Neural progenitor cell (in vitro differentiated cells): ENCODE measurements around the gene MVK. TPM values are rescaled to one million over a fixed set of nuclear protein-coding genes. Genes with fewer than 3 reads are reported as not detected.

Experiments used
- DNase-seq: peaks from one replicate; pipeline ENCODE4 v3.0.0-alpha.2; 2016; ENCODE audit warnings: low spot score
- H2AFZ ChIP-seq: fragments of 200-600 bp; sonication (generic); replicated peaks from 2 replicates; pipeline ENCODE4 v1.6.1; 2016; ENCODE audit warnings: antibody characterized with exemption
- H3F3A ChIP-seq: fragments of 200-600 bp; sonication (generic); 2 replicates; pipeline ENCODE4 v1.6.1; 2016; ENCODE audit warnings: antibody characterized with exemption, low read depth
- H3K27ac ChIP-seq: fragments of 200-600 bp; sonication (generic); 2 replicates; pipeline ENCODE4 v1.5.1; 2016; ENCODE audit warnings: mild to moderate bottlenecking
- H3K27me3 ChIP-seq: fragments of 200-600 bp; sonication (generic); 2 replicates; pipeline ENCODE4 v1.6.1; 2016; ENCODE audit warnings: mild to moderate bottlenecking, moderate library complexity
- H3K36me3 ChIP-seq: fragments of 200-600 bp; sonication (generic); 2 replicates; pipeline ENCODE4 v1.5.1; 2016
- H3K4me1 ChIP-seq: fragments of 200-600 bp; sonication (generic); 2 replicates; pipeline ENCODE4 v1.6.1; 2016; ENCODE audit warnings: mixed run types
- H3K4me2 ChIP-seq: fragments of 200-600 bp; sonication (generic); 2 replicates; pipeline ENCODE4 v1.6.1; 2016
- H3K4me3 ChIP-seq: fragments of 200-600 bp; sonication (generic); 2 replicates; pipeline ENCODE4 v1.5.1; 2016
- H3K79me2 ChIP-seq: fragments of 200-600 bp; sonication (generic); 2 replicates; pipeline ENCODE4 v1.6.1; 2016; ENCODE audit warnings: low read depth
- H3K9ac ChIP-seq: fragments of 200-600 bp; sonication (generic); 2 replicates; pipeline ENCODE4 v1.6.1; 2016
- H3K9me3 ChIP-seq: fragments of 200-600 bp; sonication (generic); 2 replicates; pipeline ENCODE4 v1.5.1; 2016; ENCODE audit warnings: low read depth
- H4K20me1 ChIP-seq: fragments of 200-600 bp; sonication (generic); 2 replicates; pipeline ENCODE4 v1.6.1; 2016; ENCODE audit warnings: low read depth
- H3K27ac Mint-ChIP-seq: 3 replicates; pipeline ENCODE4 v1.8.0; 2021; ENCODE audit warnings: mixed read lengths
- H3K27me3 Mint-ChIP-seq: 2 replicates; pipeline ENCODE4 v1.8.0; 2022; ENCODE audit warnings: low read depth, mild to moderate bottlenecking, inconsistent platforms, moderate library complexity, mixed read lengths; ENCODE audit not compliant: insufficient read depth
- H3K36me3 Mint-ChIP-seq: 3 replicates; pipeline ENCODE4 v1.8.0; 2021; ENCODE audit warnings: mixed read lengths
- H3K4me1 Mint-ChIP-seq: 3 replicates; pipeline ENCODE4 v1.8.0; 2021; ENCODE audit warnings: mixed read lengths
- H3K4me3 Mint-ChIP-seq: 3 replicates; pipeline ENCODE4 v1.8.0; 2021; ENCODE audit warnings: mild to moderate bottlenecking, moderate library complexity, mixed read lengths
- H3K9me3 Mint-ChIP-seq: 3 replicates; pipeline ENCODE4 v1.8.0; 2020; ENCODE audit warnings: mixed read lengths
- EZH2 ChIP-seq: fragments of 200-600 bp; sonication (generic); IDR thresholded peaks from 2 replicates; pipeline ENCODE4 v1.6.1; 2017; ENCODE audit warnings: antibody characterized with exemption, mild to moderate bottlenecking, moderate library complexity
- EZH2phosphoT487 ChIP-seq: fragments of 200-600 bp; sonication (generic); IDR thresholded peaks from 2 replicates; pipeline ENCODE4 v1.6.1; 2017; ENCODE audit warnings: antibody characterized with exemption
- total RNA-seq: library from RNA; depleted of rRNA; stranded (reverse); fragments of >200 nt; gene quantifications from 2 replicates; pipeline ENCODE4 v1.2.3, GENCODE V29; 2015; ENCODE audit warnings: low replicate concordance
- TF ChIP-seq, protein P1 (sequence below): fragments of 200-600 bp; sonication (generic); IDR thresholded peaks from 2 replicates; pipeline ENCODE4 v1.5.1; 2017; ENCODE audit warnings: antibody characterized with exemption, mild to moderate bottlenecking

The MVK gene
- total RNA-seq, 1 donor from 2014 or later = 8.3 TPM

DNA sequence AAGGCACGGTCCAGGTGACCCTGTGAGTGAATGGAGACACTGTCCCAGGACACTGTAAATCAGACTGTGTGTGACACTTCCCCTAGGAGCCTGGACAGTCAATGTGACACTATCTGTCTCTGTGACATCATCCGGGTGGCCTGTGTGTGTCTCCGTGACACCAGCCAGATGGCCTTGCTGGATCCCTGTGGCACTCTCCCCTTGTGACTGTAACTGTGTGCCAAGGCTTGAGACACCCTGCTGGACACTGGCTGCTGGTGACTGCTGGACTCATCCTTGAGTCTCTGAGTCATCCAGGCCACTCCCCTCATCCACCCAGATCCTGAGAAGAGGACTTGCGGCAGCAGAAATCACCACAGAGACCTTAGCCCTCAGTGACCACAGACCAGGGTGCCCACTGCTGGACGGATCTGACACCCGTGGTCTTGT, 51.6 kb downstream of the MVK start:
- H3K9me3 Mint-ChIP-seq = peaks cover 2% of the 10 kb centered on the region
- H3K27ac Mint-ChIP-seq = peak overlapping the region; percentile 90
- H3K4me1 ChIP-seq = peaks cover 44% of the 10 kb centered on the region
- TF ChIP-seq EZH2phosphoT487 = no peak
- TF ChIP-seq, protein P1, sequence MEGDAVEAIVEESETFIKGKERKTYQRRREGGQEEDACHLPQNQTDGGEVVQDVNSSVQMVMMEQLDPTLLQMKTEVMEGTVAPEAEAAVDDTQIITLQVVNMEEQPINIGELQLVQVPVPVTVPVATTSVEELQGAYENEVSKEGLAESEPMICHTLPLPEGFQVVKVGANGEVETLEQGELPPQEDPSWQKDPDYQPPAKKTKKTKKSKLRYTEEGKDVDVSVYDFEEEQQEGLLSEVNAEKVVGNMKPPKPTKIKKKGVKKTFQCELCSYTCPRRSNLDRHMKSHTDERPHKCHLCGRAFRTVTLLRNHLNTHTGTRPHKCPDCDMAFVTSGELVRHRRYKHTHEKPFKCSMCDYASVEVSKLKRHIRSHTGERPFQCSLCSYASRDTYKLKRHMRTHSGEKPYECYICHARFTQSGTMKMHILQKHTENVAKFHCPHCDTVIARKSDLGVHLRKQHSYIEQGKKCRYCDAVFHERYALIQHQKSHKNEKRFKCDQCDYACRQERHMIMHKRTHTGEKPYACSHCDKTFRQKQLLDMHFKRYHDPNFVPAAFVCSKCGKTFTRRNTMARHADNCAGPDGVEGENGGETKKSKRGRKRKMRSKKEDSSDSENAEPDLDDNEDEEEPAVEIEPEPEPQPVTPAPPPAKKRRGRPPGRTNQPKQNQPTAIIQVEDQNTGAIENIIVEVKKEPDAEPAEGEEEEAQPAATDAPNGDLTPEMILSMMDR = no peak
- TF ChIP-seq EZH2 = no peak
- H3K4me2 ChIP-seq = no peak overlapping the region
- no peaks in the 10 kb centered on the region for H3K9me3 ChIP-seq
- H3K9ac ChIP-seq = no peak overlapping the region
- DNase-seq = no peak
- H3K79me2 ChIP-seq = no peaks in the 10 kb centered on the region
- H3F3A ChIP-seq = peaks cover 32% of the 10 kb centered on the region
- H3K27me3 Mint-ChIP-seq = peaks cover 27% of the 10 kb centered on the region
- H3K4me3 ChIP-seq = no peak overlapping the region
- H4K20me1 ChIP-seq = no peaks in the 10 kb centered on the region
- H3K4me3 Mint-ChIP-seq = peak overlapping the region; percentile 39
- H3K27ac ChIP-seq = no peak overlapping the region
- H3K36me3 Mint-ChIP-seq = no peaks in the 10 kb centered on the region
- H3K4me1 Mint-ChIP-seq = peaks cover 36% of the 10 kb centered on the region
- no peaks in the 10 kb centered on the region for H3K27me3 ChIP-seq
- no peaks in the 10 kb centered on the region for H3K36me3 ChIP-seq
- no peak overlapping the region for H2AFZ ChIP-seq

DNA sequence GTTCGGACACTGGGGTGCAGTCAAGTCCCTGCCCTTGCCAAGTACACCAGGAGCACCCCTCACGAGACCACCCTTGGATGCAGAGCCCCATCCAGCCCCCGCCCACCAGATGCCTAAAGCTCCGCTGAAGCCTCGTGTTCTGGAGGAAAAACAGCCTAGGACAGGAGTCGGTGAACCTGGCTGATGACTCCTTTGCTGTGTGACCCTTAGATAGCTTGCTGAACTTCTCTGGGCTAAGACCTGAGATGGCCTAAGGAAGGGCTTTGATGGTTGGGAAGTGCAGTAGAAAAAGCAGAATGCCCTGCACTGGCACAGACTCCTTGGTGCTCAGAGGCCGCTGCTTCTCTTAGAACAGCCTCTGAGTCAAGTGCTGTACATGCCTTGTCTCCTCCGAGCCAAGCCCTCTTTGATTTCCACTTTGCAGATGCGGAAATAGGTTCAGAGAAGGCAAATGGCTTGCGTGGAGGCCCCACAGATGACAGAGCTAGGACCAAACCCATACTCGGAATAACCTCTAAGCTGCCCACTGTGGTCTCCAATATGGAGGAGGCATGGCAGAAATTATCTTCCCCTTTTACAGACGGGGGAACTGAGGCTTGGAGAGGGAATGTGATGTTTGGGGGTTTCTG, 52.3 kb downstream of the MVK start:
- H3K4me1 ChIP-seq = peaks cover 45% of the 10 kb centered on the region
- H3K27me3 Mint-ChIP-seq = peaks cover 30% of the 10 kb centered on the region
- H3F3A ChIP-seq = peaks cover 32% of the 10 kb centered on the region
- H3K4me3 ChIP-seq = no peak overlapping the region
- no peak overlapping the region for H3K27ac ChIP-seq
- H3K27ac Mint-ChIP-seq = no peak overlapping the region
- DNase-seq = no peak
- H3K9ac ChIP-seq = no peak overlapping the region
- H3K36me3 ChIP-seq = no peaks in the 10 kb centered on the region
- H2AFZ ChIP-seq = no peak overlapping the region
- TF ChIP-seq, protein P1 = no peak
- TF ChIP-seq EZH2phosphoT487 (no peak), EZH2 (no peak)
- H3K4me2 ChIP-seq = peak overlapping the region; percentile 21
- H3K9me3 ChIP-seq = no peaks in the 10 kb centered on the region
- H3K79me2 ChIP-seq = no peaks in the 10 kb centered on the region
- no peaks in the 10 kb centered on the region for H3K36me3 Mint-ChIP-seq
- peaks cover 2% of the 10 kb centered on the region for H3K9me3 Mint-ChIP-seq
- H3K4me3 Mint-ChIP-seq = no peak overlapping the region
- no peaks in the 10 kb centered on the region for H3K27me3 ChIP-seq
- no peaks in the 10 kb centered on the region for H4K20me1 ChIP-seq
- H3K4me1 Mint-ChIP-seq = peaks cover 38% of the 10 kb centered on the region

DNA sequence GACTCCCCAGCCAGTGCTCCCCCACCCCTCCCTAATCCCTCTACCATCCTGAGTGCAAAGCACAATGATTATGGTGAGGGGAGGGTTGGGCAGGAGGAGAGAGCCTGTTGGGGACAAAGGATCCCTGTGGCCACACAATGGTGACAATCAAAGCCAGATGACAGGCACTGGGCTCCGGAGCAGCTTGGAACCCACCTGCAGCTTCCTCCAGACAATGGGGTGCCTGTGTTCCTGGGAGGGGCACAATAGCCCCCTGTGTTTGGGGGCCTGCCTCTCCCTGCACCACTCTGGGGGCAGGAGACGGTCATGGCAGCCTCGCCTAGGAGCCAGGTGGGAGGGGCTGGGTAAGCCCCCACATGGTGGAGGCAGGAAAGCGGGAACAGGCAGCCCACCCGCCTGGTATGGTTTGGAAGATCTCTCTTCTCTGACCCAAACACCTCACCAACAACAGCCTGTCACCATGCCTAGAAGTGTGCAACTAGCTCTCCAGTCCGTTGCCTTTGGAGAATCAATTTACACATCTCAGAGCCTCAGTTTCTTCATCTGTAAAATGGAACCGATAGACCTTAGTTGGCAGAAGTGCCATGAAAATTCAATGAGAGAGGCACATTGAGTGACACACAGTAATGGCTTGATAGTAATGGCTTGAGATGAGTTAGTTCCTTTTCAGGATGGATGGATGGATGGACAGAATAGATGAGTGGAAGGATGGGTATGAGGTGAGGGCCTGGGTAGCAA, 53.0 kb downstream of the MVK start:
- Histone ChIP-seq H3K4me2 (peak overlapping the region; percentile 21), H3K36me3 (no peaks in the 10 kb centered on the region), H3K9me3 (no peaks in the 10 kb centered on the region), H4K20me1 (no peaks in the 10 kb centered on the region), H3K79me2 (no peaks in the 10 kb centered on the region), H3K4me3 (no peak overlapping the region), H3K9ac (no peak overlapping the region), H2AFZ (no peak overlapping the region), H3K27ac (no peak overlapping the region), H3K27me3 (no peaks in the 10 kb centered on the region), H3K4me1 (peaks cover 45% of the 10 kb centered on the region), H3F3A (peaks cover 28% of the 10 kb centered on the region)
- peak; percentile 79 for DNase-seq
- Mint-ChIP-seq H3K27me3 (peaks cover 32% of the 10 kb centered on the region), H3K9me3 (peaks cover 2% of the 10 kb centered on the region), H3K4me1 (peaks cover 32% of the 10 kb centered on the region), H3K36me3 (no peaks in the 10 kb centered on the region), H3K4me3 (peak overlapping the region; percentile 7), H3K27ac (peak overlapping the region; percentile 78)
- TF ChIP-seq, protein P1 = no peak
- TF ChIP-seq EZH2phosphoT487 = no peak
- no peak for TF ChIP-seq EZH2
